Osteocyte (in vitro differentiated cells): Measurements from ENCODE around the gene P2RX4. TPM values are rescaled to one million over a fixed set of nuclear protein-coding genes. Genes with fewer than 3 reads are reported as not detected.

Experiments
- DNase-seq: peaks from one replicate; pipeline ENCODE4 v3.0.0; 2021; ENCODE audit warnings: mixed read lengths; ENCODE audit not compliant: unreplicated experiment; ENCODE audit errors: extremely low spot score
- H3K27ac Mint-ChIP-seq: one replicate; pipeline ENCODE4 v1.8.0; 2021; ENCODE audit warnings: mild to moderate bottlenecking, mixed read lengths; ENCODE audit not compliant: unreplicated experiment
- H3K27me3 Mint-ChIP-seq: one replicate; pipeline ENCODE4 v1.8.0; 2021; ENCODE audit warnings: mixed read lengths; ENCODE audit not compliant: unreplicated experiment
- H3K36me3 Mint-ChIP-seq: one replicate; pipeline ENCODE4 v1.8.0; 2021; ENCODE audit warnings: mixed read lengths; ENCODE audit not compliant: unreplicated experiment
- H3K4me1 Mint-ChIP-seq: one replicate; pipeline ENCODE4 v1.8.0; 2021; ENCODE audit warnings: mixed read lengths; ENCODE audit not compliant: unreplicated experiment
- H3K4me3 Mint-ChIP-seq: one replicate; pipeline ENCODE4 v1.8.0; 2021; ENCODE audit warnings: mild to moderate bottlenecking, moderate library complexity, mixed read lengths; ENCODE audit not compliant: unreplicated experiment
- H3K9me3 Mint-ChIP-seq: one replicate; pipeline ENCODE4 v1.8.0; 2021; ENCODE audit warnings: mixed read lengths; ENCODE audit not compliant: unreplicated experiment
- CTCF ChIP-seq: fragments of 200-600 bp; sonication (generic); IDR thresholded peaks from 2 replicates; pipeline ENCODE4 v1.5.0; 2021; ENCODE audit warnings: antibody characterized with exemption, mild to moderate bottlenecking, moderate library complexity
- total RNA-seq: library from RNA; stranded (reverse); gene quantifications from 2 replicates; pipeline ENCODE4 v1.2.1, GENCODE V29; 2021

Gene P2RX4
- total RNA-seq, 1 donor from 2014 or later, result 20.3 TPM

GRCh38 chr12:121264951-121265515 is 55.1 kb downstream of the P2RX4 start:
- Mint-ChIP-seq H3K4me1 (no peaks in the 10 kb centered on the region), H3K36me3 (peaks cover 29% of the 10 kb centered on the region), H3K4me3 (no peak overlapping the region), H3K27ac (no peak overlapping the region), H3K9me3 (no peaks in the 10 kb centered on the region), H3K27me3 (no peaks in the 10 kb centered on the region)
- TF ChIP-seq CTCF, result no peak
- DNase-seq, result no peak

GRCh38 chr12:121267822-121268221 is 57.9 kb downstream of the P2RX4 start:
- Mint-ChIP-seq H3K4me1 (no peaks in the 10 kb centered on the region), H3K36me3 (peaks cover 19% of the 10 kb centered on the region), H3K4me3 (no peak overlapping the region), H3K9me3 (no peaks in the 10 kb centered on the region), H3K27ac (no peak overlapping the region), H3K27me3 (no peaks in the 10 kb centered on the region)
- no peak for DNase-seq
- TF ChIP-seq CTCF, result no peak

GRCh38 chr12:121273364-121273896 is 63.5 kb downstream of the P2RX4 start:
- peaks cover 18% of the 10 kb centered on the region for H3K36me3 Mint-ChIP-seq
- H3K4me3 Mint-ChIP-seq, result no peak overlapping the region
- H3K27ac Mint-ChIP-seq, result no peak overlapping the region
- DNase-seq, result no peak
- TF ChIP-seq CTCF, result no peak
- H3K27me3 Mint-ChIP-seq, result no peaks in the 10 kb centered on the region
- no peaks in the 10 kb centered on the region for H3K9me3 Mint-ChIP-seq
- peaks cover 6% of the 10 kb centered on the region for H3K4me1 Mint-ChIP-seq

- no peak for DNase-seq
- TF ChIP-seq CTCF, result no peak
- Mint-ChIP-seq H3K4me1 (peaks cover 6% of the 10 kb centered on the region), H3K4me3 (no peak overlapping the region), H3K9me3 (no peaks in the 10 kb centered on the region), H3K27ac (no peak overlapping the region), H3K27me3 (no peaks in the 10 kb centered on the region), H3K36me3 (peaks cover 20% of the 10 kb centered on the region)
These were observed 64.3 kb downstream of the P2RX4 start for GRCh38 chr12:121274036-121274763.

- DNase-seq, result no peak
- H3K36me3 Mint-ChIP-seq, result peaks cover 10% of the 10 kb centered on the region
- no peak for TF ChIP-seq CTCF
- H3K9me3 Mint-ChIP-seq, result no peaks in the 10 kb centered on the region
- peaks cover 6% of the 10 kb centered on the region for H3K4me1 Mint-ChIP-seq
- H3K27me3 Mint-ChIP-seq, result no peaks in the 10 kb centered on the region
- H3K4me3 Mint-ChIP-seq, result no peak overlapping the region
- no peak overlapping the region for H3K27ac Mint-ChIP-seq
These were observed 67.4 kb downstream of the P2RX4 start for GRCh38 chr12:121277374-121277759.
